ENCODE data around the gene ZDHHC14.

DNA sequence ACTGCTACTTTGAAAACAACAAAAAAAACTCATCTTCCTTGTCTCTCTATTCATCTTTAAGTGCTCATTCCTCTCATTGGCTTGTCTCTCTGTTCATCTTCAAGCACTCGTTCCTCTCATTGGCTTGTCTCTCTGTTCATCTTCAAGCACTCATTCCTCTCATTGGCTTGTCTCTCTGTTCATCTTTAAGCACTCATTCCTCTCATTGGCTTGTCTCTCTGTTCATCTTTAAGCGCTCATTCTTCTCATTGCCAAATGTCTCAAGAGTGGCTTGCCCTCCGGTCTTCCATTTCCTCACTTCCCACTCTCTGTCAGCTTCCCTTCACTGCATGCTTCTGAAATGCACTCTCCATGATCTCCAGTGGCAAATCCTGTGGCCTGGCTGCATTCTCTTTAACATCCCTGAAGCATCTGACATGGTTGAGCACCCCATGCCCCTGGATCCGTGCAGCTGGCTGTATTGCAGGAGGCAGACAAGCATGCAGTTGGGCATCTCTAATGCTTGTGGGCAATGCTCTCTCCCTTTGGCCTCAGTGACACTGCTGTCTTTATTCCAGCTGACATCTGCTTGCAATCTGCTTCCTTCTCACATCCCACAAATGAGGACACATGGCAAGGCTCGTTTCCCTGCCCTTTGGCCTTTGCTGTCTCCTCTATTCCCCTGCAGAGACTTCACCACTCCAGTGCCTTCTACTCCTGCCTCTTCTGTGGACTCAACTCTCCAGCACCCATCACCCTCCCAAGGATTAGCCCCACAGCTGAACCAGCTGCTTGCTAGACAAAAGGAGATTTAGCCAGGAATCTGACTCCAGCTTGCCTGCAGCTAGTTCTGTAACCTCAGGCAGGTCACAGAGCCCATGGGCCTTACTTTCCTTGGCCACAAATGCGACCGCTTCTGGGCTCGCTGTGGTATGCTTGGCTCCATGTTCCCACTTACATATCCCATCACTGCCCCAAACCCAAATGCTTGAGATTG is 298.9 kb downstream of the ZDHHC14 start:
- TF ChIP-seq, protein P1, sequence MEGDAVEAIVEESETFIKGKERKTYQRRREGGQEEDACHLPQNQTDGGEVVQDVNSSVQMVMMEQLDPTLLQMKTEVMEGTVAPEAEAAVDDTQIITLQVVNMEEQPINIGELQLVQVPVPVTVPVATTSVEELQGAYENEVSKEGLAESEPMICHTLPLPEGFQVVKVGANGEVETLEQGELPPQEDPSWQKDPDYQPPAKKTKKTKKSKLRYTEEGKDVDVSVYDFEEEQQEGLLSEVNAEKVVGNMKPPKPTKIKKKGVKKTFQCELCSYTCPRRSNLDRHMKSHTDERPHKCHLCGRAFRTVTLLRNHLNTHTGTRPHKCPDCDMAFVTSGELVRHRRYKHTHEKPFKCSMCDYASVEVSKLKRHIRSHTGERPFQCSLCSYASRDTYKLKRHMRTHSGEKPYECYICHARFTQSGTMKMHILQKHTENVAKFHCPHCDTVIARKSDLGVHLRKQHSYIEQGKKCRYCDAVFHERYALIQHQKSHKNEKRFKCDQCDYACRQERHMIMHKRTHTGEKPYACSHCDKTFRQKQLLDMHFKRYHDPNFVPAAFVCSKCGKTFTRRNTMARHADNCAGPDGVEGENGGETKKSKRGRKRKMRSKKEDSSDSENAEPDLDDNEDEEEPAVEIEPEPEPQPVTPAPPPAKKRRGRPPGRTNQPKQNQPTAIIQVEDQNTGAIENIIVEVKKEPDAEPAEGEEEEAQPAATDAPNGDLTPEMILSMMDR (IDR thresholded peaks at IDR 0.05) = no peak
- no peak for TF ChIP-seq POLR2A (IDR thresholded peaks at IDR 0.05)

All from Peyer's patch (tissue), 4 donors.